ENCODE data around the gene TEX22. TPM values are rescaled to one million over a fixed set of nuclear protein-coding genes. Genes with fewer than 3 reads are reported as not detected.
A peak's percentile ranks its signal among the peaks of the same experiment; 100 is the strongest.

TEX22 gene
- total and polyA plus RNA-seq, 9 donors = 0.11 to 5.1 (median 2.5) TPM; not detected in 1

DNA sequence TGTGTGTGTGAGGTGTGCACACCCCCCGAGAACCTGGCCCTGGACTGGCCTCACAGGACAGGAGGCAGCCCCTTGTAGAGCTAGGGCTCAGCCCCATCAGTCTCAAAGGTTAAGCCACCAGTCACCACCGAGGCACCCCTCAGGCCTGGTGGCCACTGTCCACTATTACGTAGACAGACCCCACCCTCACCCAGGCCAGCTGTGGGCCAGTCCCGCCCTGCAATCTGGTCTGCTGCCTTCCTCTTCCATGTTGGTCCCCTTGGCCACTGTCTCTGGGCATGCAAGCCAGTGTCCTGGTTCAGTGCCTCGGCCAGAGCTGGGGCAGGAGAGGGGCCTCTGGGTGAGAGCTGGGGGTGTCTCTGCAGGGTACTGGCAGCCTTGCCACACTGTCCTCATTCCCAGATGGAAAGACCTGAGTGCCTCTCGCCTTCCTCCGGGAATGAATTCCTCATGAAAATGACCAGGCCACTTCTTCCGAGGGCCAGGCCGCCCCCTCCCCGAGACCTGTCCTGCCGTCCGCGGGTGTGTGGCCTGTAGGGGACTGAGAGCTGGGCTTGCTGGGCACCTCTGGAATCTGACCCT lies 897 bp upstream of the TEX22 start:
- no peaks in the 10 kb centered on the region for H3K9me3 ChIP-seq
- H3K36me3 ChIP-seq = no peaks in the 10 kb centered on the region
- 82 to 87% (median 84%) methylated on average over 13 of the region's 13 CpGs for WGBS, 3 donors
- H3K4me1 ChIP-seq (ENCODE audit: insufficient read depth) = peaks cover 13% of the 10 kb centered on the region
- peak overlapping the region; percentile 98 for H3K4me3 ChIP-seq
- TF ChIP-seq POLR2A (IDR thresholded peaks at IDR 0.05) (no peak), CTCF (IDR thresholded peaks at IDR 0.05) (no peak), EP300 (IDR thresholded peaks at IDR 0.05) (no peak)
- intact Hi-C loops (cut with DNase I) = no loop called here
- DNase-seq = peak in 1 of 5 donors; percentile 35
- H3K27ac ChIP-seq = no peak overlapping the region
- no peaks in the 10 kb centered on the region for H3K27me3 ChIP-seq

GRCh38 chr14:105398726-105399465 lies 558 bp downstream of the TEX22 start:
- peak in 1 of 5 donors; percentile 59 for DNase-seq
- Histone ChIP-seq H3K4me1 (ENCODE audit: insufficient read depth) (peaks cover 13% of the 10 kb centered on the region), H3K4me3 (peak overlapping the region; percentile 98), H3K27me3 (no peaks in the 10 kb centered on the region), H3K27ac (peak overlapping the region; percentile 83 to 85), H3K9me3 (no peaks in the 10 kb centered on the region), H3K36me3 (no peaks in the 10 kb centered on the region)
- intact Hi-C loops (cut with DNase I) = no loop called here
- 23 to 29% (median 24%) methylated on average over 39 to 41 of the region's 41 CpGs for WGBS, 3 donors
- TF ChIP-seq CTCF (IDR thresholded peaks at IDR 0.05) (no peak), EP300 (IDR thresholded peaks at IDR 0.05) (no peak), POLR2A (IDR thresholded peaks at IDR 0.05) (no peak)

GRCh38 chr14:105399466-105399775 lies 1.1 kb downstream of the TEX22 start:
- TF ChIP-seq CTCF (IDR thresholded peaks at IDR 0.05) (no peak), POLR2A (IDR thresholded peaks at IDR 0.05) (no peak), EP300 (IDR thresholded peaks at IDR 0.05) (no peak)
- intact Hi-C loops (cut with DNase I) = no loop called here
- no peaks in the 10 kb centered on the region for H3K36me3 ChIP-seq
- peaks cover 13% of the 10 kb centered on the region for H3K4me1 ChIP-seq (ENCODE audit: insufficient read depth)
- WGBS, 3 donors = 88 to 93% (median 88%) methylated on average over 8 of the region's 8 CpGs
- H3K4me3 ChIP-seq = no peak overlapping the region
- no peak overlapping the region for H3K27ac ChIP-seq
- no peak for DNase-seq
- no peaks in the 10 kb centered on the region for H3K9me3 ChIP-seq
- H3K27me3 ChIP-seq = no peaks in the 10 kb centered on the region

GRCh38 chr14:105400016-105400415 lies 1.7 kb downstream of the TEX22 start:
- H3K27me3 ChIP-seq = no peaks in the 10 kb centered on the region
- WGBS, 3 donors = 96 to 99% (median 99%) methylated on average over 9 of the region's 9 CpGs
- H3K27ac ChIP-seq = no peak overlapping the region
- DNase-seq = no peak
- no peaks in the 10 kb centered on the region for H3K36me3 ChIP-seq
- intact Hi-C loops (cut with DNase I) = no loop called here
- TF ChIP-seq CTCF (IDR thresholded peaks at IDR 0.05) = no peak
- TF ChIP-seq EP300 (IDR thresholded peaks at IDR 0.05) = no peak
- TF ChIP-seq POLR2A (IDR thresholded peaks at IDR 0.05) = no peak
- H3K4me1 ChIP-seq (ENCODE audit: insufficient read depth) = peaks cover 13% of the 10 kb centered on the region
- no peak overlapping the region for H3K4me3 ChIP-seq
- no peaks in the 10 kb centered on the region for H3K9me3 ChIP-seq

All from ovary (tissue), 9 donors.